Psoas muscle (tissue), 8 donors: ENCODE data around the gene MDC1. TPM values are rescaled to one million over a fixed set of nuclear protein-coding genes. Genes with fewer than 3 reads are reported as not detected.
A peak's percentile ranks its signal among the peaks of the same experiment; 100 is the strongest.

Source experiments
- ATAC-seq, 4 donors: fragments of 200-7000 bp; cut with Tn5 transposase; one replicate each; pipeline ENCODE4 v1.9.1; 2020; ENCODE audit warnings: moderate library complexity in 3 of 4, mild to moderate bottlenecking in 2 of 4
- DNase-seq, 2 donors: peaks; one replicate each; pipeline ENCODE4 v3.0.0-alpha.2; 2020
- H3K27ac ChIP-seq: fragments of 200-600 bp; one replicate; pipeline ENCODE4 v1.8.0; 2022
- H3K27me3 ChIP-seq, 3 donors: fragments of 200-600 bp in 1 of 3; one replicate each; pipeline versions ENCODE4 v1.6.1 to v1.8.0; 2013 to 2022; ENCODE audit warnings: low read length in 2 of 3, mild to moderate bottlenecking in 2 of 3, moderate library complexity in 1 of 3; ENCODE audit not compliant: insufficient read depth in 3 of 3
- H3K36me3 ChIP-seq, 2 donors: fragments of 200-600 bp in 1 of 2; one replicate each; pipeline versions ENCODE4 v1.6.1 to v1.8.0; 2013 to 2022; ENCODE audit warnings: low read depth in 1 of 2, mild to moderate bottlenecking in 1 of 2, moderate library complexity in 1 of 2; ENCODE audit not compliant: insufficient read depth in 1 of 2
- H3K4me1 ChIP-seq: fragments of 200-600 bp; one replicate; pipeline ENCODE4 v1.8.0; 2022
- H3K4me3 ChIP-seq: fragments of 200-600 bp; one replicate; pipeline ENCODE4 v1.8.0; 2022; ENCODE audit warnings: mild to moderate bottlenecking
- H3K9me3 ChIP-seq: fragments of 200-600 bp; one replicate; pipeline ENCODE4 v1.8.0; 2022
- WGBS, 3 donors: extraction: QIAGEN DNeasy Blood & Tissue Kit; methylation state at CpG; one replicate each; pipeline versions ENCODE4 v1.1.6 to v1.1.7; 2013; 5-methylcytosine and 5-hydroxymethylcytosine counted together
- intact Hi-C, 2 donors: fragments of 100-400 bp; cut with DNase I; formaldehyde crosslinking; loops; one replicate each; pipeline versions ENCODE4 v1.11.0 to v1.14.2; 2022
- polyA plus RNA-seq, 3 donors: library from polyadenylated mRNA; stranded (reverse); fragments of 200-250 nt; gene quantifications; one replicate each; pipeline ENCODE4 v1.2.3, GENCODE V29; 2013
- total RNA-seq, 4 donors: library from RNA; stranded (reverse); fragmentation: NEBNext Ultra II Directional in 2 of 4; extraction: Animal tissue kit (Norgen Biotek cat#: 25700) in 2 of 4; gene quantifications; one replicate each; pipeline versions ENCODE4 v1.2.1 to v1.2.4, GENCODE V29; 2021 to 2023
- TF ChIP-seq, protein P1 (sequence below): fragments of 200-600 bp; IDR thresholded peaks from one replicate; pipeline ENCODE4 v1.8.0; 2022; ENCODE audit warnings: antibody characterized with exemption
- donor health status: healthy with polysubstance abuse.
- donor health status: DM: no; HTN: no; CAD: no; lungs with moderate emphysema.
- donor health status: Bipolar disorder and iron deficiency.
- donor health status: healthy.
- donor health status: DM: yes; HTN: yes; CAD: no.
- donor health status: DM: no; HTN: no; CAD: no.
- donor health status: DM: no; HTN: no; CAD: no.
- donor health status: DM: yes; HTN: yes; CAD: no.

The MDC1 gene
- total and polyA plus RNA-seq, 7 donors, result 4.1 to 18.0 (median 12.7) TPM

DNA sequence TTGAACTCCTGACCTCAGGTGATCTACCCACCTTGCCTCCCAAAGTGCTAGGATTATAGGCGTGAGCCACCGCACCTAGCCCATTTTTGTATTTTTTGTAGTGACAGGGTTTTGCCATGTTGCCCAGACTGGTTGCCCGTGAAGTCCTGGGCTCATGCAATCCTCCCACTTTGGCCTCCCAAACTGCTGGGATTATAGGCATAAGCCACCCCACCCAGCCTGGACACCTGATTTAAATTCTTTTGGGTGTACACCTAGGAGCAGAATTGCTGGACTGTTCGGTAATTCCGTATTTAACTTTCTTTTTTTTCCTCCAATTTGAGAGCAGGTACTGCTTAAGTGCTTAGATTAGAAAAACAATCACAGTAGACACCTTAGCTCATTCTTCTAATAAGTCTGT lies 20.6 kb downstream of the MDC1 start:
- Histone ChIP-seq H3K36me3 (peaks cover 0 to 26% of the 10 kb centered on the region in 2 donors), H3K4me1 (no peaks in the 10 kb centered on the region), H3K27me3 (no peaks in the 10 kb centered on the region), H3K9me3 (no peaks in the 10 kb centered on the region), H3K27ac (no peak overlapping the region), H3K4me3 (no peak overlapping the region)
- DNase-seq (no peak), ATAC-seq (no peak)
- TF ChIP-seq, protein P1, sequence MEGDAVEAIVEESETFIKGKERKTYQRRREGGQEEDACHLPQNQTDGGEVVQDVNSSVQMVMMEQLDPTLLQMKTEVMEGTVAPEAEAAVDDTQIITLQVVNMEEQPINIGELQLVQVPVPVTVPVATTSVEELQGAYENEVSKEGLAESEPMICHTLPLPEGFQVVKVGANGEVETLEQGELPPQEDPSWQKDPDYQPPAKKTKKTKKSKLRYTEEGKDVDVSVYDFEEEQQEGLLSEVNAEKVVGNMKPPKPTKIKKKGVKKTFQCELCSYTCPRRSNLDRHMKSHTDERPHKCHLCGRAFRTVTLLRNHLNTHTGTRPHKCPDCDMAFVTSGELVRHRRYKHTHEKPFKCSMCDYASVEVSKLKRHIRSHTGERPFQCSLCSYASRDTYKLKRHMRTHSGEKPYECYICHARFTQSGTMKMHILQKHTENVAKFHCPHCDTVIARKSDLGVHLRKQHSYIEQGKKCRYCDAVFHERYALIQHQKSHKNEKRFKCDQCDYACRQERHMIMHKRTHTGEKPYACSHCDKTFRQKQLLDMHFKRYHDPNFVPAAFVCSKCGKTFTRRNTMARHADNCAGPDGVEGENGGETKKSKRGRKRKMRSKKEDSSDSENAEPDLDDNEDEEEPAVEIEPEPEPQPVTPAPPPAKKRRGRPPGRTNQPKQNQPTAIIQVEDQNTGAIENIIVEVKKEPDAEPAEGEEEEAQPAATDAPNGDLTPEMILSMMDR, result no peak
- 94 to 98% (median 95%) methylated on average over 5 of the region's 5 CpGs for WGBS, 3 donors
- intact Hi-C loops, result no loop called here

DNA sequence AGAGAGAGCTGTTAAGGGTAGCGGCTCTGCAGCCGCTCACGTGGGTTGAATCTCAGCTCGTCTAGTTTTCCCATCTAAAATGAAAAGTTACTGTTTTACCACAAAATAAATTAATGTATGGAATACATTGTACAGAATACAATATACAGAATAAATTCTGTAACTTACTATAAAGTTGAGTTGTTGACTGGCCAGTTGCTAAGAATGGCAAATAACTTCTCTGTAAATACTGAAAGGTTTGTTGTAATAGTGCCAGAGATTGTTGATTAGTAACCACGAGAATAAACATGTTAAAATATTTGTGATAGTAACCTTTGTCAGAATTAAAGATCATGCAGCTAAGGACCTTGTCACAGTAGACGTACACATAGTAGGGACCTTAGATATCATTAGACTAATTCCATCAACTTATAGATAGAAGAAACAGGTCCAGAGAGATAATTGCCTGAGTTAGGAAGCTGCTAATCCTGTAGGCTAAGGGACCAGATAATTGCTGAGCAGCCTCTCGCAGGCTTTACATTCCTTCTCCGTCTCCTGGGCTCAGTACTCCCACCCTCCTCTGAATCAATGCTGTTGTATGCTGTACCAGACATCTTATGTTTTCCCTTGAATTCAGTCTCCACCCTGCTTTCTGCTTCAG lies 25.8 kb downstream of the MDC1 start:
- intact Hi-C loops, result no loop called here
- Histone ChIP-seq H3K27ac (peak overlapping the region; percentile 91), H3K4me1 (peaks cover 27% of the 10 kb centered on the region), H3K36me3 (no peaks in the 10 kb centered on the region), H3K4me3 (peak overlapping the region; percentile 69), H3K27me3 (no peaks in the 10 kb centered on the region), H3K9me3 (no peaks in the 10 kb centered on the region)
- DNase-seq, result no peak
- TF ChIP-seq, protein P1, result no peak
- no peak for ATAC-seq
- WGBS, 3 donors, result 18 to 25% (median 21%) methylated on average over 8 of the region's 8 CpGs

DNA sequence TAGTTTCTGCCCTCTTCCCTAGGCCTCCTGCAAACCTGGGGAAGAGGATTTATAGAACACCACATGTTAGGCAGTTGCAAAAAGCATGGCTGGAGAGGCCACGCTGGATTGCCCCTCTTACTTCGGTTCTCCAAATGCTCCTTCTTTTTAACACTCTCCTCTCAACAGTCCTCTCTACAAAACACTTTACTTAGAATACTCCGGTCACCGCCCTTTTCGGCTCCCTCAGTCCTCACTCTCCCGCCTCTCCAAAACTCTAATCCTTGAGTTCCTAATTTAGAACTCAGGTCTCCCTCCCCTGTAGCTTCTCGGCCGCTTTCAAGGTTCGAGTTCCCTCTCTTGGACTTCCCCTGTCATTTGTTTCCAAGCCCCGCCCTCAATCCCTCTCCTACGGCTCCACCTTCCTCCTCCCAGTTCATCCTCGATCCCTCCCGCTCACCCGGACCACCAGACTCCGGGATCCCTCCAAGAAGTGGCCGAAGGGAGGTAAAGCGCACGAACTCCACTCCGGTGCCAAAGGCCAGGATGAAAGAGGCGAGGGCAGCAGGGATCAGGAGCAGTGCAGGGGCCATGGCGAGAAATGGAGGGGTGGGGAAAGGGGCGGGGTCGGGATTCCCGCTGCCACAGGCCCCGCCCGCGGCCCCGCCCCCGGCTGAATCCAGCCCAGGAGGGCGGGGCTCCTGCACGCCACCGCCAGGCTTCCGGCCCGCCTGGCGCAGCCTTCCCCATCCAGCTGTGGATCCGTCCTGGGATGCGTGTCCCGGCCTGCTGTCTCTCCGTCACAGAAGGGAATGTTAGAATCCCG lies 26.5 kb downstream of the MDC1 start, which contains the start of gene NRM:
Gene NRM (minus strand): TSS at position 582 of the 805 bp plus-strand sequence. CDS start 10 bp downstream, at position 572.
- peak; percentile 74 to 82 (median 78) for ATAC-seq
- H3K4me1 ChIP-seq, result peaks cover 27% of the 10 kb centered on the region
- TF ChIP-seq, protein P1, result no peak
- no peaks in the 10 kb centered on the region for H3K27me3 ChIP-seq
- H3K27ac ChIP-seq, result peak within 1 kb of the TSS; percentile 91
- H3K36me3 ChIP-seq, result no peaks in the 10 kb centered on the region
- intact Hi-C loops, result no loop called here
- H3K9me3 ChIP-seq, result no peaks in the 10 kb centered on the region
- peak; percentile 90 to 94 for DNase-seq
- WGBS, 3 donors, result 0 to 1% (median 0%) methylated on average over 33 to 40 of the region's 40 CpGs
- H3K4me3 ChIP-seq, result peak within 1 kb of the TSS; percentile 69

DNA sequence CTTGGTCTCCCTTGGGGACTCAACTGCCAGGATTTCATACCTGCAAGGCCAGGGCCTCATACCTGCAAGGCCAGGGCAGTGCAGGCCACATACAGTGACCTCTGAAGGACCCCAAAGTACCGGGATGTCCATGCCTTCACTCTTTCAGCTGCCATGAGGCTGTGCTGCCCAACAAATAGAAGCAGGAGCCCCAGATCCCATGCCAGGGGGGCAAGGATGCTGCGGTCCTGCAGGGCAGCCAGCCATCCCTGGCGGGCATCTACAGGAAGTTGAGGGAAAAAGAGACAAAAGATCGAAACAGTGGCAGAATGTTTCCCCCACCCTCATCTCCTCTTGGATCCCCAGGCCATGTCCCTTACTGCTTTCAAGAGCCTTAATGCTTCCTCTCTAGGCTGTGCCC lies 27.1 kb downstream of the MDC1 start:
- ATAC-seq, result no peak

More for the DNA sequence above, 27.1 kb downstream of the MDC1 start:
- no peak for DNase-seq
- H3K4me3 ChIP-seq, result peak overlapping the region; percentile 69
- intact Hi-C loops, result loop anchor here in 1 of 2 donors (10.0 kb wide), 1 partner anchor 395 kb away; no protein-coding TSS in a partner anchor
- H3K36me3 ChIP-seq, result peaks cover 0 to 4% of the 10 kb centered on the region in 2 donors
- no peaks in the 10 kb centered on the region for H3K27me3 ChIP-seq
- no peaks in the 10 kb centered on the region for H3K9me3 ChIP-seq
- TF ChIP-seq, protein P1, result no peak
- peaks cover 27% of the 10 kb centered on the region for H3K4me1 ChIP-seq
- H3K27ac ChIP-seq, result peak overlapping the region; percentile 91
- 12 to 27% (median 15%) methylated on average over 4 of the region's 4 CpGs for WGBS, 3 donors
